ENCODE results near the gene GAPDHS. TPM values are rescaled to one million over a fixed set of nuclear protein-coding genes. Genes with fewer than 3 reads are reported as not detected.

The GAPDHS gene
- total RNA-seq, 1 experiment from 2014 or later, result not detected

DNA sequence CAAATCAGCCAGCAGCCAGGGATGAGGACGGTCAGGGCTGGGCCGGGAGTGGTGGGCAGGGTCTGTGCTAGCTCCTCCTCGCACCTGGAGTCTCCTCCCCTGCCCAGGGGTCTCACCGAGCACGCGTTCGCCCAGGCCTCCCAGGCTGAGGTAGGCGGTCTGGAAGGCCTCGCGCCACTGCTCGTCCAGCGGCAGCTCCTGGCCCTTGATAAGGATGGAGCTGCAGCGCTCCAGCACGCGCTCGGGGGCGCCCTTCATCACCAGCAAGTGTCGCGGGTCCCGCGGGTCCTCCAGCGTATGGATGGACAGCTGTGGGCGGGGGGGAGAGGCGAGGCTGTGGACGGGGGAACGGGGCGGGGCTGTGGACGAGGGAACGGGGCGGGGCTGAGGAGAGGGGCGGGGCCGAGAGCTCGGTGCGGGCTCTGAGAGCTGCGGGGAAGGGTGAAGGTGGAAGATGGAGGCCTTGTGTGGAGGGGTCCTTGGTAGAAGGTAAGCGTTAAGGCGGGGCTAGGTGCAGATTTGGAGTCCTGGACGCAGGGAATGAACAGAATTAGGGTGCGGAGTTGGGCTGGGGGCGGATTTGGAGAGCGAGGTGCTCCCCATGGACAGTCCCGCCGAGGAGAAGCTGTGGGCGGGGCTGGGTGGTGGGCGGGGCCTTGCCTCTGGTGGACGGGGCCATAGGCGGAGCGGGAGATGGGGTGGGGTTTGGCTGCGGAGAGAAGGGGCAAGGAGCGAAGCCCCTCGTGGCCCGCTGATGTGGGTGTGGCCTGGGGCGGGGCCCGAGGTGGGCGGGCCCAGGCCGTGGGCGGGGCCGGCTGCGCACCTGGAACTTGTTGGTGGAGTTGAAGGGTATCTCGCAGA, 24.5 kb downstream of the GAPDHS start:
- DNase-seq (ENCODE audit: low spot score), result no peak

GRCh38 chr19:35558400-35559280, 25.4 kb downstream of the GAPDHS start:
- no peak for DNase-seq (ENCODE audit: low spot score)

GRCh38 chr19:35559281-35559659, 26.0 kb downstream of the GAPDHS start:
- no peak for DNase-seq (ENCODE audit: low spot score)

GRCh38 chr19:35559781-35560180, 26.5 kb downstream of the GAPDHS start:
- no peak for DNase-seq (ENCODE audit: low spot score)

DNA sequence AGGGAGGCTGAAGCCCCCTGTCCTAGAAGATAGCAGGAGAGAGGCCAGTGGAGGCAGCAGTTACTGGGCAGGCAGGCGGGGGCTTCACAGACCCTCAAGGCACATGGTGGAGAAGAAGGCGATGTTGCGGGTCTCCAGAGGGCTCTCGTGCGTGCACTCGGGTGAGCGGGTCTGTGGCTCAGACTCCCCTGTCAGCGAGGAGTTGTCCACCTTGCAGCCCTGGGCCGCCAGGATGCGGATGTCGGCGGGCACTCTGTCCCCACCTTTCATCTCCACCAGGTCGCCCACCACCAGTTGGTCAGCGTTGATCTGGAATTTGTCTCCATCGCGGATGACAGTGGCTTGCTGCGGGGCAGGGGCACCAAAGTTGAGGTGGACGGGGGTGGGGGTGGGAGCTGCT, 27.0 kb downstream of the GAPDHS start:
- no peak for DNase-seq (ENCODE audit: low spot score)

GRCh38 chr19:35560677-35561076, 27.4 kb downstream of the GAPDHS start:
- DNase-seq (ENCODE audit: low spot score), result no peak

GRCh38 chr19:35561436-35561835, 28.2 kb downstream of the GAPDHS start:
- no peak for DNase-seq (ENCODE audit: low spot score)

DNA sequence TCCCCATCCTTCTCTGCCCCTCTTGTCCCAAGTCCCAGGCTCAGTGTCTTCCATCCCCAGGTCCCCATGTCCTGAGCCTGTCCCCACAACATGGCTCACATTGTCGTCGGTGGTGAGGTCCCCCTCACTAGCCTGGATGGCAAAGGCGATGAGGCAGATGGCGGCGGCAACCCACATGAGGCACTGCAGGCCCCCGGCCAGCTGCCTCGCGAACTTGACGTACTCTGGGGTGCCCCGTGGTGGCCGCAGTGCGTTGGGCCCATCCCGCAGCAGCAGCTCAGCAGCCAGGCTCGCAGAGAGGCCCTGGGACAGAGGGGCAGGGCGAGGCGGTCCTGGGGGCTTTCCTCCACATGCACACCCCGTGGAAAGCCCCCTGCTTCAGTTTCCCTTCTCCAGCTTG, 29.1 kb downstream of the GAPDHS start:
- no peak for DNase-seq (ENCODE audit: low spot score)

- no peak for DNase-seq (ENCODE audit: low spot score)
These were observed 29.5 kb downstream of the GAPDHS start for GRCh38 chr19:35562776-35563175.

DNA sequence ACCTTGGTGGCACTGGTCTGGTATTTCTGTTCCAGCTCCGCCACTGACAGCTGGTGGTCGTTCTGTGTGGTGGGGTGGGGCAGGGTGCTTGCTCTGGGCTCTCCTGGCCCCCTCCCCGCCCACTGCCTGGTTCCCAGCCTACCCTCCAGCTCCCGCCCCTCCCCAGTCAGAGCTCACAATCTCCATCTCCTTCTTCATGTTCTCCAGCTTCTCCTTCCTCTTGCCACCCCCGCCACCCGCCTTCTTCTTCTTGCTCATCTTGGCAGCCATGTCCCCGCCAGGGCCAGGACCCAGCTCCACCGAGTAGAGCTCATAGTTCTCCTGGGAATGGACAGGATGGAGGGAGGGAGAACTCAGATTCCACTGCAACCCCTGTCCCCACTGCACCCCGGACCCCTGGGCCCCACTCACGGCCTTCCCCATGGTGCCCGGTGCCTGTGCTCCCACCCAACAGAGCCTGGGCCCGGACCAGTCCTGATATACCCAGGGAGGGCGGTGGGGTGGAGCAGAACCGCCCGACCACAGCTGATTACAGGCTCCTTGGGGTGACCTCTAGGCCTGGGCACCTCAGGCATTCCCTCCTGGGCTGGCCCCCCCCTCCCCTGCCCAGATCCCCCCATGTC, 30.1 kb downstream of the GAPDHS start, which contains the start of gene ATP4A:
TSS of gene ATP4A (minus strand) at position 452 of the 623 bp plus-strand sequence. CDS start at position 423, 29 bp downstream.
- no peak for DNase-seq (ENCODE audit: low spot score)

DNA sequence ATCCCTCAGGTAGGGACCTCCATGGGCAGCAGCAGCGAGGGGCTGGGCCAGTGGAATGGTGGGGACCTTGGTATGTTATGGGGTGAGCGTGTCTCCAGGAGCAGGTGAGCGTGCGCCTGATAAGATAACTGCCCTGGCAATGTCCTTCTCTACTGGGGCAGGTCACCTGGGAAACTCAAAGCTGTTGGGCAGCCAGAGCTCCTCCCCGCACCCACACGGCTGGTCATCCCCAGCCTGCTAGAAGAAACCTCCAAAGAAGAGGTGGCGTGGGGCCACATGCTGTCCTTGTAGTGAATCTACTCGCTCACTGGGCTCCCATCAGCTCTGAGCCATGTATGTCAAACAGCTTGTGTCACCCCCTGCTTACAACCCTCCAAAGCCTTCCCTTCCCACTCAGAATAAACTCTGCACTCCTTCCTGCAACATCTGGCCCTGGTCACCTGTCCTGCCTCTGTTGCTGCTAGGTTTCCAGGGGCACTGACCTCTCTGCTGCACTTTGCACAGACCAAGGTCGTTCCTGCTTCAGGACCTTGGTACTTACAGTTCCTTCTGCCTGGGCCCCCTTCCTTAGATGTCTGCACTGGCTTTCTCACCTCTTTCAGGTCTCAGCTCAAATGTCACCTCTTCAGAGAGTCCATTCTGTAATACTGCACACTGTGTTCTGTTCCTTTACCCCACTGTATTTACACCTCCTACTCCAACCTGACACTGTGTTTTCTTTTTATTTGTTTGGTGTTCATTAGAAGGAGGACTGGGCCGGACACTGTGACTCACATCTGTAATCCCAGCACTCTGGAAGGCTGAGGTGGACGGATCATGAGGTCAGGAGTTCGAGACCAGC, 32.0 kb downstream of the GAPDHS start:
- DNase-seq (ENCODE audit: low spot score), result no peak

- DNase-seq (ENCODE audit: low spot score), result no peak
These were observed 33.5 kb downstream of the GAPDHS start for GRCh38 chr19:35566738-35567137.

DNA sequence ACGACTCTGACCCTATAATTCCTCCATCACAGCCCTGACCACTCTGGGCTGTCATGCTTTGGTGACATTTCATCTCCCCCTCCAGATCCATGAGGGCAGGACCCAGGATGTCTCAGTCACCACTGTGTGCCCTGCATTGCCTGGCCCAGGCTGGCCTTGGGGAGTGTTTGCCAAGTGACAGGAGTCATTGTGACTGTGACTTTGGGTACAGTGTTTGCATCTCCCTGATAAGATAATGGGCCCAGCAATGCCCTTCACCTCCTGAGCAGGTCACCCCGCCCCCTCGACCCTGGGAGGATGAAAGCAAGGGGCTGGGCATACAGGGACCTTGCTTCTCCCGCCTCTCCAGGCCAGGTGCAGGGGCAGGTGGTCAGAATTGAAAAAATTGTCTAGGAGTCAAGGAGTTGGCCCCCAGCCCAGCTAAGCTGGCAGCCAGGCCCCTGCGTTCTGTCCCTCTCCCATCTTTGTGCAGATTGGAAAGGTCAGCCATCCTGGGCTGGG, 36.1 kb downstream of the GAPDHS start:
- no peak for DNase-seq (ENCODE audit: low spot score)

- DNase-seq (ENCODE audit: low spot score), result no peak
These were observed 38.2 kb downstream of the GAPDHS start for GRCh38 chr19:35571406-35571965.

DNA sequence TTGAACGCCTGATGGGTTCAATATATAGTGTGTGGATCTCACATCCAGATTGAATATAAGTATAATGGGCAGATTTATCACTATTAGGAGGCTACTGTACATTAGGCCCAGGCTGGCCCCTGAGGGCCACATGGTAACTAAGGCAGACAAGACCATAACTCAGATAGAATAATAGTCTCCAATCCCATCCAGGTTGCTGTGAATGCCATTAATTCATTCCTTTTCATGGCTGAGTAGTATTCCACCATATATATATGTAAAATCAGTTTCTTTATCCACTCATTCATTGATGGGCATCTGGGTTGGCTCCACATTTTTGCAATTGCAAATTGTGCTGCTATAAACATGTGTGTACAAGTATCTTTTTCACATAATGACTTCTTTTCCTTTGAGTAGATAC, 44.7 kb downstream of the GAPDHS start:
- DNase-seq (ENCODE audit: low spot score), result no peak

GRCh38 chr19:35578707-35579106, 45.5 kb downstream of the GAPDHS start:
- DNase-seq (ENCODE audit: low spot score), result no peak

DNA sequence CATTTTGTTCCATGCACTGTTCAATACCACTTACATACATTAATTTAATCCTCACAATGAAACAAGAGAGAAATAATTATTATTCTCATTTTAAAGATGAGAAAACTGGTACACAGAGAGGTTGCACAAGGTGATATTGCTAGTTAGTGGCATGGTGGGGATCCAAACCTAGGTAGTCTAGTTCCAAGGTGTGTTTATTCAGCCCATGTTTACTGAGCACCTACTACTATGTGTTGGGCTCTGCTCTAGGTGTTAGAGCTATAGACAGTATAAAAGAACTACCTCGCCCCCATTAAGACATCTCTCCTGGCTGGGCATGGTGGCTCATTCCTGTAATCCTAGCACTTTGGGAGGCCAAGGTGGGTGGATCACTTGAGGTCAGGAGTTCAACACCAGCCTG, 49.5 kb downstream of the GAPDHS start:
- no peak for DNase-seq (ENCODE audit: low spot score)

DNA sequence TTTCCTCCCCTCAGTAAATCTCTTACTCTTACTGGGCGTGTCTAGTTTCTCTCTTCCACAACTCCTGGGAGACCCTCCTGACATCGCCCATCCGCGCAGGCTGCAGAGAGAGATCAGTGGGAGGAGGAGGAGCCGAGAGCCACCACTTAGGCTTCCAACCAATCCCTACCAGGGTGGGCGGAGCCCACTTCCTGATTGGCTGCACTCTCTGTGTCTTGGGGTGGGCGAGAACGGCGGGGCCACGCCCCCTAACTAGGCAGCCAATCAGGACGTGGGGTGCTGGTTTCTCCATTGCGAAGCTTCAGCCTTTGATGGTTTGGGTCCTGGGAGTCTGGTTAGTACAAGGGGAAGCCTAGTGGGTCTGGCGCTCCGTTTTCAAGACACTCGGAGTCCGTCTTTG, 52.6 kb downstream of the GAPDHS start, which contains the start of gene PMIS2:
TSS of gene PMIS2 (plus strand) at position 326 of the 400 bp plus-strand sequence. CDS start 87 bp downstream, outside the sequence.
- peak; percentile 15 for DNase-seq (ENCODE audit: low spot score)

DNA sequence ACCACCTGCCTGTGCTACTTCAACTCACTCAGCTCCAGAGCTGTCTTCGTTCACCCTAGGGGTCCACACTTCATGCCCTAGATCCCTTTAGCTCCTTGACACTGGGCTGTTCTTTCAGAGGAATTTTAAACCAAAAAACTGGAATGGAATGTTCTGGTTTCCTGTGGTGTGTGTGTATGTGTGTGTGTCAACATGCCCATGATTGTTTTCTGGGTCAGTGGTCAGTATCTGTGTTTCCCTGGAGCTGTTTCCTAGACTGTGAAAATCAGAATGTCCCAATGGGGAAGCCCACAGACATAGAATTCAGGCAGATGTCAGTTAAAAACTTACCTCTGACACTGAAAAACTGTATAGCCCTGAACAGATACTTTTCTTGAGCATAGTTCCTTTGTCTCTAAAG, 54.1 kb downstream of the GAPDHS start:
- no peak for DNase-seq (ENCODE audit: low spot score)

GRCh38 chr19:35590875-35591274, 57.6 kb downstream of the GAPDHS start:
- DNase-seq (ENCODE audit: low spot score), result no peak
